ENCODE measurements around the gene NOTUM.

DNA sequence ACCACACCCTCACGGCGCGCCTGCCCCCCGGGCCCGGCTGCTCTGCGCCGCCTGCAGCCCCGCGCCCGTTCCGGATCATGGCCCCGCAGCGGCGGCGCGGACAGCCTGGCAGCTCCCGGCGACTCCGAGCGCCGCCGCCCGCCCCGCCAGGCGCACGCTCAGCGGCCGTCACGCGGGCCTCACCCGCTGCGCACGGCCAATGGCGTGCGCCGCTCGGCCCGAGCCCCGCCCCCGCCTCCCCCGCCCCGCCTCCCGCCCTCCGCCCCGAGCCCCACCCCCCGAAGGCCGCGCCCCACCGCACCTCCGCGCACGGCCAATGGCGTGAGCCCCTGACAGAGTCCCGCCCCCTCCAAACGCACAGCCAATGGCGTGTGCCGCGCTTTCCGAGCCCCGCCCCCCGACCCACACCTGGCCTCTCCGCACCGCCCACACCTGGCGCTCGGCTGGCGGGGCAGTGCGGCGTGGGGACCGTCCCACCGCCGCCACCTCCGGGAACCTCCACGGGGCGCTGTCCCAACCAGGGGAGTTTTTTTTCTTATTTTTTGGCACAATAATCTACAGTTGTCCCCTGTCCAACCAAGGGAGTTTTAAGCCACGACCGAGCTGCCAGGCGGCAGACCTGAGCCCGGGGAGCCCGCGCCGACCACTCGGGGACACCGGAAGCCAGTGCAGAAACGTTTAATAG is 49.6 kb downstream of the NOTUM start, which contains the start of gene PCYT2:
- TF ChIP-seq, protein P1, sequence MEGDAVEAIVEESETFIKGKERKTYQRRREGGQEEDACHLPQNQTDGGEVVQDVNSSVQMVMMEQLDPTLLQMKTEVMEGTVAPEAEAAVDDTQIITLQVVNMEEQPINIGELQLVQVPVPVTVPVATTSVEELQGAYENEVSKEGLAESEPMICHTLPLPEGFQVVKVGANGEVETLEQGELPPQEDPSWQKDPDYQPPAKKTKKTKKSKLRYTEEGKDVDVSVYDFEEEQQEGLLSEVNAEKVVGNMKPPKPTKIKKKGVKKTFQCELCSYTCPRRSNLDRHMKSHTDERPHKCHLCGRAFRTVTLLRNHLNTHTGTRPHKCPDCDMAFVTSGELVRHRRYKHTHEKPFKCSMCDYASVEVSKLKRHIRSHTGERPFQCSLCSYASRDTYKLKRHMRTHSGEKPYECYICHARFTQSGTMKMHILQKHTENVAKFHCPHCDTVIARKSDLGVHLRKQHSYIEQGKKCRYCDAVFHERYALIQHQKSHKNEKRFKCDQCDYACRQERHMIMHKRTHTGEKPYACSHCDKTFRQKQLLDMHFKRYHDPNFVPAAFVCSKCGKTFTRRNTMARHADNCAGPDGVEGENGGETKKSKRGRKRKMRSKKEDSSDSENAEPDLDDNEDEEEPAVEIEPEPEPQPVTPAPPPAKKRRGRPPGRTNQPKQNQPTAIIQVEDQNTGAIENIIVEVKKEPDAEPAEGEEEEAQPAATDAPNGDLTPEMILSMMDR (IDR thresholded peaks at IDR 0.05; ENCODE audit: borderline replicate concordance, extremely low read depth, low read length, poor library complexity, severe bottlenecking) = peak; percentile 37
- no peak for TF ChIP-seq EZH2 (IDR thresholded peaks at IDR 0.05; ENCODE audit: borderline replicate concordance, low read depth, low read length, severe bottlenecking)

Measured in DND-41 (cell line).